Lower lobe of right lung (tissue), 2 donors: Measurements from ENCODE around the gene HSPA5. TPM values are rescaled to one million over a fixed set of nuclear protein-coding genes. Genes with fewer than 3 reads are reported as not detected.
"Not testable (repeated sequence)": the region's sequence is repeated elsewhere in the genome, so short reads cannot be mapped to it uniquely, and the experiment has no call there.

Experiments used
- ATAC-seq, 2 donors: fragments of 200-7000 bp; cut with Tn5 transposase; one replicate each; pipeline ENCODE4 v1.9.1; 2020 to 2022; ENCODE audit warnings: mild to moderate bottlenecking in 2 of 2, moderate library complexity in 2 of 2
- DNase-seq: peaks from one replicate; pipeline ENCODE4 v3.0.0-alpha.2; 2020
- H3K27ac ChIP-seq: fragments of 200-600 bp; one replicate; pipeline ENCODE4 v1.8.0; 2022
- H3K27me3 ChIP-seq: fragments of 200-600 bp; one replicate; pipeline ENCODE4 v1.8.0; 2022; ENCODE audit warnings: low read depth
- H3K36me3 ChIP-seq: fragments of 200-600 bp; one replicate; pipeline ENCODE4 v1.8.0; 2022; ENCODE audit warnings: mild to moderate bottlenecking
- H3K4me1 ChIP-seq: fragments of 200-600 bp; one replicate; pipeline ENCODE4 v1.8.0; 2022
- H3K4me3 ChIP-seq: fragments of 200-600 bp; one replicate; pipeline ENCODE4 v1.8.0; 2022; ENCODE audit warnings: mild to moderate bottlenecking
- H3K9me3 ChIP-seq: fragments of 200-600 bp; one replicate; pipeline ENCODE4 v1.8.0; 2022
- CTCF ChIP-seq: fragments of 200-600 bp; IDR thresholded peaks from one replicate; pipeline ENCODE4 v1.8.0; 2022; ENCODE audit warnings: antibody characterized with exemption, mild to moderate bottlenecking
- intact Hi-C: fragments of 100-400 bp; cut with DNase I; formaldehyde crosslinking; loops from one replicate; pipeline ENCODE4 v1.11.0; 2022
- long read RNA-seq: library from polyadenylated mRNA; unstranded; transcript quantifications from one replicate; pipeline ENCODE4 v2.0.0, GENCODE V29; 2021
- total RNA-seq: library from RNA; stranded (reverse); fragmentation: NEBNext Ultra II Directional; extraction: Animal tissue kit (Norgen Biotek cat#: 25700); gene quantifications from one replicate; pipeline ENCODE4 v1.2.1, GENCODE V29; 2021
- donor health status: DM: no; HTN: yes; CAD: no; lungs with severe emphysema.

The HSPA5 gene
- total RNA-seq = 201 TPM
- long read RNA-seq, transcript HSPA5-201 (8 exons, 3,908 nt) = major isoform, 873 of 939 reads
- long read RNA-seq, partial matches to known transcripts = 58 of 939 reads
- long read RNA-seq, other reads (novel, unspliced or antisense) = 8 of 939 reads

DNA sequence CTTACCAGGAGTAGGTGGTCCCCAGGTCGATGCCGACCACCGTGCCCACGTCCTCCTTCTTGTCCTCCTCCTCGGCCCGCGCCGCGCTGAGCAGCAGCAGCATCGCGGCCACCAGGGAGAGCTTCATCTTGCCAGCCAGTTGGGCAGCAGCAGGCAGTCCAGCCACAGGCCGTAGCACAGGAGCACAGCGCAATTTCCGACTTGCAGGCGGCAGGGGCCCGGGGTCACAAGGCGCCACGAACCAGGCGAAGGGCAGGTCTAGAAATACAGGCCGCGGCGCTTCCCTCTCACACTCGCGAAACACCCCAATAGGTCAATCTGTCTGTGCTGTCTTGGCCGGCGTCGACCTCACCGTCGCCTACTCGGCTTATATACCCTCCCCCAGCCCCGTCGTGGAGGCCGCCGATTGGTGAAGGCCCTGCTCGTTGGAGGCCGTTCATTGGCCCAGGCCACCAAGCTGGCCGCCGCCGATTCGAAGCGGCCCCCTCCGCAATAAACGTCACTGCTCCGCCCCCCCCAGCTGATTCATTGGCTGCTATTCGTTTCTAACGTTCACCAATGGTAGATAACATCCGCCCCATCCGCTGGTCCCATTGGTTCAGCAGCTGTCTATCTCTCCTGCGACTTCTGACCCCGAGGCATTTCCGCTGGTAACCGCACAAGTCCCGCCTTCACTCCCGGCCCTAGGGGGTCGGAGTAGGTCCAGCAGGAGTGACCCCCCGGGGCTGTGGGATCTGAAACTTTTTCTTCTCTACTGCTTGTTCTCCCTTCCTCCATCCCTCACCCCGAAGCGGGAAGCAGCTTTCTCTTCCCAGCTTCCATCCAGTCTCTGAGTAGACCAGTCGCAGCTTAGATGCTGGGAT, at the start of gene HSPA5:
HSPA5 (minus strand) TSS at position 344 of the 863 bp plus-strand sequence; CDS start at position 127, 217 bp downstream.
- Histone ChIP-seq H3K4me1 (peaks cover 45% of the 10 kb centered on the region), H3K4me3 (peak within 1 kb of the TSS; percentile 92), H3K27me3 (no peaks in the 10 kb centered on the region), H3K27ac (peak within 1 kb of the TSS; percentile 97), H3K36me3 (peaks cover 37% of the 10 kb centered on the region), H3K9me3 (no peaks in the 10 kb centered on the region)
- peak; percentile 24 for TF ChIP-seq CTCF
- DNase-seq = peak; percentile 100
- intact Hi-C loops = no loop called here
- ATAC-seq = peak; percentile 98 to 99

- intact Hi-C loops, H3K36me3 ChIP-seq, H3K27ac ChIP-seq, ATAC-seq, H3K27me3 ChIP-seq, DNase-seq, H3K9me3 ChIP-seq, H3K4me3 ChIP-seq: not testable (repeated sequence)
- peaks cover 21% of the 10 kb centered on the region for H3K4me1 ChIP-seq
Measured at GRCh38 chr9:125286935-125287433, 45.8 kb upstream of the HSPA5 start.

- Histone ChIP-seq H3K27me3 (no peaks in the 10 kb centered on the region), H3K9me3 (no peaks in the 10 kb centered on the region), H3K4me1 (peaks cover 15% of the 10 kb centered on the region), H3K27ac (no peak overlapping the region), H3K4me3 (no peak overlapping the region), H3K36me3 (no peaks in the 10 kb centered on the region)
- ATAC-seq (no peak), DNase-seq (no peak)
- no peak for TF ChIP-seq CTCF
- intact Hi-C loops = no loop called here
Measured at GRCh38 chr9:125284855-125285254, 43.7 kb upstream of the HSPA5 start.

GRCh38 chr9:125280945-125281344, 39.8 kb upstream of the HSPA5 start:
- Histone ChIP-seq H3K9me3 (no peaks in the 10 kb centered on the region), H3K4me1 (peaks cover 10% of the 10 kb centered on the region), H3K4me3 (no peak overlapping the region), H3K27me3 (no peaks in the 10 kb centered on the region), H3K36me3 (no peaks in the 10 kb centered on the region), H3K27ac (no peak overlapping the region)
- no peak for DNase-seq
- no peak for ATAC-seq
- intact Hi-C loops = no loop called here
- TF ChIP-seq CTCF = no peak

GRCh38 chr9:125277411-125277810, 36.3 kb upstream of the HSPA5 start:
- DNase-seq = no peak
- Histone ChIP-seq H3K4me1 (peaks cover 13% of the 10 kb centered on the region), H3K36me3 (no peaks in the 10 kb centered on the region), H3K9me3 (no peaks in the 10 kb centered on the region), H3K27ac (no peak overlapping the region), H3K4me3 (no peak overlapping the region), H3K27me3 (no peaks in the 10 kb centered on the region)
- no peak for ATAC-seq
- intact Hi-C loops = no loop called here
- no peak for TF ChIP-seq CTCF

GRCh38 chr9:125276771-125277170, 35.6 kb upstream of the HSPA5 start:
- no peak for DNase-seq
- Histone ChIP-seq H3K36me3 (no peaks in the 10 kb centered on the region), H3K27ac (no peak overlapping the region), H3K9me3 (no peaks in the 10 kb centered on the region), H3K27me3 (no peaks in the 10 kb centered on the region), H3K4me3 (no peak overlapping the region), H3K4me1 (peaks cover 20% of the 10 kb centered on the region)
- TF ChIP-seq CTCF = no peak
- no peak for ATAC-seq
- intact Hi-C loops = no loop called here
